WTC11 (cell line): Measurements from ENCODE around the gene RIGI.

Experiments used
- HMGXB4 ChIP-seq: sonication (generic); formaldehyde crosslinking; IDR thresholded peaks from 2 replicates; pipeline ENCODE4 v1.8.1; 2023; ENCODE audit warnings: mild to moderate bottlenecking, moderate library complexity, missing genetic modification reagents
- IRF1 ChIP-seq: sonication (generic); formaldehyde crosslinking; IDR thresholded peaks from 2 replicates; pipeline ENCODE4 v1.8.0; 2023; ENCODE audit warnings: missing genetic modification reagents
- MXD4 ChIP-seq: fragments of 250-450 bp; sonication (Bioruptor Pico); IDR thresholded peaks from 2 replicates; pipeline ENCODE4 v1.8.0; 2021; ENCODE audit warnings: mild to moderate bottlenecking, moderate library complexity, borderline replicate concordance
- NR2C2 ChIP-seq: sonication (generic); formaldehyde crosslinking; IDR thresholded peaks from 2 replicates; pipeline ENCODE4 v1.8.0; 2022; ENCODE audit warnings: mild to moderate bottlenecking, missing genetic modification reagents
- ZNF232 ChIP-seq: sonication (generic); formaldehyde crosslinking; IDR thresholded peaks from 2 replicates; pipeline ENCODE4 v1.8.0; 2022; ENCODE audit warnings: mild to moderate bottlenecking, missing genetic modification reagents
- ZNF425 ChIP-seq: fragments of 250-450 bp; sonication (Bioruptor Pico); conservative IDR thresholded peaks from 2 replicates; pipeline ENCODE4 v1.9.0; 2021; ENCODE audit warnings: mild to moderate bottlenecking
- TF ChIP-seq, protein P1 (sequence below): fragments of 200-600 bp; IDR thresholded peaks from 2 replicates; pipeline ENCODE4 v1.8.0; 2022; ENCODE audit warnings: antibody characterized with exemption
- TF ChIP-seq, protein P2 (sequence below): sonication (generic); formaldehyde crosslinking; conservative IDR thresholded peaks from 2 replicates; pipeline ENCODE4 v1.8.1; 2023; ENCODE audit warnings: mild to moderate bottlenecking, low read depth, missing genetic modification reagents, moderate library complexity
- TF ChIP-seq, protein P3 (sequence below): fragments of 250-450 bp; sonication (Bioruptor Pico); IDR thresholded peaks from 2 replicates; pipeline ENCODE4 v2.1.2; 2022; ENCODE audit warnings: mild to moderate bottlenecking, moderate library complexity
- TF ChIP-seq, protein P4 (sequence below): sonication (generic); formaldehyde crosslinking; IDR thresholded peaks from 2 replicates; pipeline ENCODE4 v1.8.0; 2023; ENCODE audit warnings: mild to moderate bottlenecking, missing genetic modification reagents
- TF ChIP-seq, protein P5 (sequence below): sonication (generic); formaldehyde crosslinking; IDR thresholded peaks from 2 replicates; pipeline ENCODE4 v1.8.1; 2023; ENCODE audit warnings: mild to moderate bottlenecking, missing genetic modification reagents, moderate library complexity
- TF ChIP-seq, protein P6 (sequence below): sonication (generic); formaldehyde crosslinking; IDR thresholded peaks from 2 replicates; pipeline ENCODE4 v1.8.1; 2023; ENCODE audit warnings: mild to moderate bottlenecking, missing genetic modification reagents, moderate library complexity
- TF ChIP-seq, protein P7 (sequence below): sonication (generic); formaldehyde crosslinking; IDR thresholded peaks from 2 replicates; pipeline ENCODE4 v1.8.0; 2022; ENCODE audit warnings: mild to moderate bottlenecking, missing genetic modification reagents

DNA sequence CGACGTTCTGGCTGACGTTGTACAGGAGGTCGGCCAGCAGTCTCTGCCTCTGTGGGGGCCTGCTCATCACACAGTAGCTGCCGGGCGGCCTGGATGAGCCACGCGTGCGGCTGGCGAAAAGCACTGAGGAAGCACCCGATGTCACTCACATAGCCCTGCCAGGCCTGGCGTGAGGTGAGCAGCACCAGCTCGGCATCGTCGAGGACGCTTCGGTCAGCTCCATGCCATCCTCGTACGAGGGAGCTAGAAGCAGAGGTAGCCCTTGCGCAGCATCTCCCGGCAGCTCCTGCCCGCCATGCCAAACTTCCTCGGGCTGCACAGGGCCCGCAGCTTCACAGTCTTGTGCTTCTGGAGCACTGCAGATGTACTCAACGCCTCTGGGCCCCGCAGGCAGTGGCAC lies 40.8 kb upstream of the RIGI start:
- TF ChIP-seq, protein P1, sequence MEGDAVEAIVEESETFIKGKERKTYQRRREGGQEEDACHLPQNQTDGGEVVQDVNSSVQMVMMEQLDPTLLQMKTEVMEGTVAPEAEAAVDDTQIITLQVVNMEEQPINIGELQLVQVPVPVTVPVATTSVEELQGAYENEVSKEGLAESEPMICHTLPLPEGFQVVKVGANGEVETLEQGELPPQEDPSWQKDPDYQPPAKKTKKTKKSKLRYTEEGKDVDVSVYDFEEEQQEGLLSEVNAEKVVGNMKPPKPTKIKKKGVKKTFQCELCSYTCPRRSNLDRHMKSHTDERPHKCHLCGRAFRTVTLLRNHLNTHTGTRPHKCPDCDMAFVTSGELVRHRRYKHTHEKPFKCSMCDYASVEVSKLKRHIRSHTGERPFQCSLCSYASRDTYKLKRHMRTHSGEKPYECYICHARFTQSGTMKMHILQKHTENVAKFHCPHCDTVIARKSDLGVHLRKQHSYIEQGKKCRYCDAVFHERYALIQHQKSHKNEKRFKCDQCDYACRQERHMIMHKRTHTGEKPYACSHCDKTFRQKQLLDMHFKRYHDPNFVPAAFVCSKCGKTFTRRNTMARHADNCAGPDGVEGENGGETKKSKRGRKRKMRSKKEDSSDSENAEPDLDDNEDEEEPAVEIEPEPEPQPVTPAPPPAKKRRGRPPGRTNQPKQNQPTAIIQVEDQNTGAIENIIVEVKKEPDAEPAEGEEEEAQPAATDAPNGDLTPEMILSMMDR: no peak
- TF ChIP-seq, protein P2, sequence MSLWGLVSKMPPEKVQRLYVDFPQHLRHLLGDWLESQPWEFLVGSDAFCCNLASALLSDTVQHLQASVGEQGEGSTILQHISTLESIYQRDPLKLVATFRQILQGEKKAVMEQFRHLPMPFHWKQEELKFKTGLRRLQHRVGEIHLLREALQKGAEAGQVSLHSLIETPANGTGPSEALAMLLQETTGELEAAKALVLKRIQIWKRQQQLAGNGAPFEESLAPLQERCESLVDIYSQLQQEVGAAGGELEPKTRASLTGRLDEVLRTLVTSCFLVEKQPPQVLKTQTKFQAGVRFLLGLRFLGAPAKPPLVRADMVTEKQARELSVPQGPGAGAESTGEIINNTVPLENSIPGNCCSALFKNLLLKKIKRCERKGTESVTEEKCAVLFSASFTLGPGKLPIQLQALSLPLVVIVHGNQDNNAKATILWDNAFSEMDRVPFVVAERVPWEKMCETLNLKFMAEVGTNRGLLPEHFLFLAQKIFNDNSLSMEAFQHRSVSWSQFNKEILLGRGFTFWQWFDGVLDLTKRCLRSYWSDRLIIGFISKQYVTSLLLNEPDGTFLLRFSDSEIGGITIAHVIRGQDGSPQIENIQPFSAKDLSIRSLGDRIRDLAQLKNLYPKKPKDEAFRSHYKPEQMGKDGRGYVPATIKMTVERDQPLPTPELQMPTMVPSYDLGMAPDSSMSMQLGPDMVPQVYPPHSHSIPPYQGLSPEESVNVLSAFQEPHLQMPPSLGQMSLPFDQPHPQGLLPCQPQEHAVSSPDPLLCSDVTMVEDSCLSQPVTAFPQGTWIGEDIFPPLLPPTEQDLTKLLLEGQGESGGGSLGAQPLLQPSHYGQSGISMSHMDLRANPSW (CRISPR knock-in tag): no peak
- TF ChIP-seq MXD4 (CRISPR knock-in tag) (no peak), IRF1 (CRISPR knock-in tag) (no peak), ZNF232 (CRISPR knock-in tag) (no peak), HMGXB4 (no peak), NR2C2 (CRISPR knock-in tag) (no peak), ZNF425 (CRISPR knock-in tag) (no peak)
- TF ChIP-seq, protein P3, sequence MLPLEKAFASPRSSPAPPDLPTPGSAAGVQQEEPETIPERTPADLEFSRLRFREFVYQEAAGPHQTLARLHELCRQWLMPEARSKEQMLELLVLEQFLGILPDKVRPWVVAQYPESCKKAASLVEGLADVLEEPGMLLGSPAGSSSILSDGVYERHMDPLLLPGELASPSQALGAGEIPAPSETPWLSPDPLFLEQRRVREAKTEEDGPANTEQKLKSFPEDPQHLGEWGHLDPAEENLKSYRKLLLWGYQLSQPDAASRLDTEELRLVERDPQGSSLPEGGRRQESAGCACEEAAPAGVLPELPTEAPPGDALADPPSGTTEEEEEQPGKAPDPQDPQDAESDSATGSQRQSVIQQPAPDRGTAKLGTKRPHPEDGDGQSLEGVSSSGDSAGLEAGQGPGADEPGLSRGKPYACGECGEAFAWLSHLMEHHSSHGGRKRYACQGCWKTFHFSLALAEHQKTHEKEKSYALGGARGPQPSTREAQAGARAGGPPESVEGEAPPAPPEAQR (CRISPR knock-in tag): no peak
- TF ChIP-seq, protein P4, sequence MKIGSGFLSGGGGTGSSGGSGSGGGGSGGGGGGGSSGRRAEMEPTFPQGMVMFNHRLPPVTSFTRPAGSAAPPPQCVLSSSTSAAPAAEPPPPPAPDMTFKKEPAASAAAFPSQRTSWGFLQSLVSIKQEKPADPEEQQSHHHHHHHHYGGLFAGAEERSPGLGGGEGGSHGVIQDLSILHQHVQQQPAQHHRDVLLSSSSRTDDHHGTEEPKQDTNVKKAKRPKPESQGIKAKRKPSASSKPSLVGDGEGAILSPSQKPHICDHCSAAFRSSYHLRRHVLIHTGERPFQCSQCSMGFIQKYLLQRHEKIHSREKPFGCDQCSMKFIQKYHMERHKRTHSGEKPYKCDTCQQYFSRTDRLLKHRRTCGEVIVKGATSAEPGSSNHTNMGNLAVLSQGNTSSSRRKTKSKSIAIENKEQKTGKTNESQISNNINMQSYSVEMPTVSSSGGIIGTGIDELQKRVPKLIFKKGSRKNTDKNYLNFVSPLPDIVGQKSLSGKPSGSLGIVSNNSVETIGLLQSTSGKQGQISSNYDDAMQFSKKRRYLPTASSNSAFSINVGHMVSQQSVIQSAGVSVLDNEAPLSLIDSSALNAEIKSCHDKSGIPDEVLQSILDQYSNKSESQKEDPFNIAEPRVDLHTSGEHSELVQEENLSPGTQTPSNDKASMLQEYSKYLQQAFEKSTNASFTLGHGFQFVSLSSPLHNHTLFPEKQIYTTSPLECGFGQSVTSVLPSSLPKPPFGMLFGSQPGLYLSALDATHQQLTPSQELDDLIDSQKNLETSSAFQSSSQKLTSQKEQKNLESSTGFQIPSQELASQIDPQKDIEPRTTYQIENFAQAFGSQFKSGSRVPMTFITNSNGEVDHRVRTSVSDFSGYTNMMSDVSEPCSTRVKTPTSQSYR (CRISPR knock-in tag): no peak
- TF ChIP-seq, protein P5, sequence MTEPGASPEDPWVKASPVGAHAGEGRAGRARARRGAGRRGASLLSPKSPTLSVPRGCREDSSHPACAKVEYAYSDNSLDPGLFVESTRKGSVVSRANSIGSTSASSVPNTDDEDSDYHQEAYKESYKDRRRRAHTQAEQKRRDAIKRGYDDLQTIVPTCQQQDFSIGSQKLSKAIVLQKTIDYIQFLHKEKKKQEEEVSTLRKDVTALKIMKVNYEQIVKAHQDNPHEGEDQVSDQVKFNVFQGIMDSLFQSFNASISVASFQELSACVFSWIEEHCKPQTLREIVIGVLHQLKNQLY (CRISPR knock-in tag): no peak
- TF ChIP-seq, protein P6, sequence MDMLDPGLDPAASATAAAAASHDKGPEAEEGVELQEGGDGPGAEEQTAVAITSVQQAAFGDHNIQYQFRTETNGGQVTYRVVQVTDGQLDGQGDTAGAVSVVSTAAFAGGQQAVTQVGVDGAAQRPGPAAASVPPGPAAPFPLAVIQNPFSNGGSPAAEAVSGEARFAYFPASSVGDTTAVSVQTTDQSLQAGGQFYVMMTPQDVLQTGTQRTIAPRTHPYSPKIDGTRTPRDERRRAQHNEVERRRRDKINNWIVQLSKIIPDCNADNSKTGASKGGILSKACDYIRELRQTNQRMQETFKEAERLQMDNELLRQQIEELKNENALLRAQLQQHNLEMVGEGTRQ (CRISPR knock-in tag): no peak
- TF ChIP-seq, protein P7, sequence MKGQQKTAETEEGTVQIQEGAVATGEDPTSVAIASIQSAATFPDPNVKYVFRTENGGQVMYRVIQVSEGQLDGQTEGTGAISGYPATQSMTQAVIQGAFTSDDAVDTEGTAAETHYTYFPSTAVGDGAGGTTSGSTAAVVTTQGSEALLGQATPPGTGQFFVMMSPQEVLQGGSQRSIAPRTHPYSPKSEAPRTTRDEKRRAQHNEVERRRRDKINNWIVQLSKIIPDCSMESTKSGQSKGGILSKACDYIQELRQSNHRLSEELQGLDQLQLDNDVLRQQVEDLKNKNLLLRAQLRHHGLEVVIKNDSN (CRISPR knock-in tag): no peak
